ENCODE results near the gene COL9A3. TPM values are rescaled to one million over a fixed set of nuclear protein-coding genes. Genes with fewer than 3 reads are reported as not detected.

Gene COL9A3
- polyA plus RNA-seq, 1 donor from 2014 or later = 3.1 TPM

- TF ChIP-seq POLR2AphosphoS5 (IDR thresholded peaks at IDR 0.05) (no peak), REST (IDR thresholded peaks at IDR 0.05; ENCODE audit: borderline replicate concordance) (no peak), EP300 (conservative IDR thresholded peaks at IDR 0.05; ENCODE audit: poor library complexity, severe bottlenecking) (no peak), SMC3 (conservative IDR thresholded peaks at IDR 0.05; ENCODE audit: poor library complexity) (no peak), TAF1 (IDR thresholded peaks at IDR 0.05; ENCODE audit: low read depth) (no peak), RAD21 (conservative IDR thresholded peaks at IDR 0.05) (no peak), EZH2 (IDR thresholded peaks at IDR 0.05; ENCODE audit: borderline replicate concordance, insufficient read depth, low read length, poor library complexity, severe bottlenecking) (no peak), MXI1 (conservative IDR thresholded peaks at IDR 0.05; ENCODE audit: poor library complexity, severe bottlenecking) (no peak)
- TF ChIP-seq, protein P1, sequence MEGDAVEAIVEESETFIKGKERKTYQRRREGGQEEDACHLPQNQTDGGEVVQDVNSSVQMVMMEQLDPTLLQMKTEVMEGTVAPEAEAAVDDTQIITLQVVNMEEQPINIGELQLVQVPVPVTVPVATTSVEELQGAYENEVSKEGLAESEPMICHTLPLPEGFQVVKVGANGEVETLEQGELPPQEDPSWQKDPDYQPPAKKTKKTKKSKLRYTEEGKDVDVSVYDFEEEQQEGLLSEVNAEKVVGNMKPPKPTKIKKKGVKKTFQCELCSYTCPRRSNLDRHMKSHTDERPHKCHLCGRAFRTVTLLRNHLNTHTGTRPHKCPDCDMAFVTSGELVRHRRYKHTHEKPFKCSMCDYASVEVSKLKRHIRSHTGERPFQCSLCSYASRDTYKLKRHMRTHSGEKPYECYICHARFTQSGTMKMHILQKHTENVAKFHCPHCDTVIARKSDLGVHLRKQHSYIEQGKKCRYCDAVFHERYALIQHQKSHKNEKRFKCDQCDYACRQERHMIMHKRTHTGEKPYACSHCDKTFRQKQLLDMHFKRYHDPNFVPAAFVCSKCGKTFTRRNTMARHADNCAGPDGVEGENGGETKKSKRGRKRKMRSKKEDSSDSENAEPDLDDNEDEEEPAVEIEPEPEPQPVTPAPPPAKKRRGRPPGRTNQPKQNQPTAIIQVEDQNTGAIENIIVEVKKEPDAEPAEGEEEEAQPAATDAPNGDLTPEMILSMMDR (IDR thresholded peaks at IDR 0.05; ENCODE audit: poor library complexity, severe bottlenecking) = no peak
- Histone ChIP-seq H3K4me3 (ENCODE audit: low read length) (no peak overlapping the region), H3K36me3 (ENCODE audit: insufficient read depth, low read length) (no peaks in the 10 kb centered on the region), H3K27me3 (ENCODE audit: insufficient read depth, low read depth, low read length) (peaks cover 10% of the 10 kb centered on the region), H3K9me2 (ENCODE audit: insufficient read depth, low read length) (no peaks in the 10 kb centered on the region), H3K79me2 (replicated peaks; ENCODE audit: insufficient read depth, low read length) (no peaks in the 10 kb centered on the region), H3K9me3 (ENCODE audit: low read length) (no peaks in the 10 kb centered on the region), H4K20me1 (ENCODE audit: insufficient read depth) (no peaks in the 10 kb centered on the region), H3K4me2 (ENCODE audit: low read length) (no peak overlapping the region), H2AFZ (ENCODE audit: low read depth, low read length) (no peak overlapping the region), H3K27ac (ENCODE audit: low read length) (no peak overlapping the region), H3K9ac (ENCODE audit: low read length) (no peak overlapping the region), H3F3A (ENCODE audit: insufficient read depth, low read length, poor library complexity, severe bottlenecking) (no peaks in the 10 kb centered on the region)
Observed at GRCh38 chr20:62856931-62857619, 40.2 kb downstream of the COL9A3 start.

DNA sequence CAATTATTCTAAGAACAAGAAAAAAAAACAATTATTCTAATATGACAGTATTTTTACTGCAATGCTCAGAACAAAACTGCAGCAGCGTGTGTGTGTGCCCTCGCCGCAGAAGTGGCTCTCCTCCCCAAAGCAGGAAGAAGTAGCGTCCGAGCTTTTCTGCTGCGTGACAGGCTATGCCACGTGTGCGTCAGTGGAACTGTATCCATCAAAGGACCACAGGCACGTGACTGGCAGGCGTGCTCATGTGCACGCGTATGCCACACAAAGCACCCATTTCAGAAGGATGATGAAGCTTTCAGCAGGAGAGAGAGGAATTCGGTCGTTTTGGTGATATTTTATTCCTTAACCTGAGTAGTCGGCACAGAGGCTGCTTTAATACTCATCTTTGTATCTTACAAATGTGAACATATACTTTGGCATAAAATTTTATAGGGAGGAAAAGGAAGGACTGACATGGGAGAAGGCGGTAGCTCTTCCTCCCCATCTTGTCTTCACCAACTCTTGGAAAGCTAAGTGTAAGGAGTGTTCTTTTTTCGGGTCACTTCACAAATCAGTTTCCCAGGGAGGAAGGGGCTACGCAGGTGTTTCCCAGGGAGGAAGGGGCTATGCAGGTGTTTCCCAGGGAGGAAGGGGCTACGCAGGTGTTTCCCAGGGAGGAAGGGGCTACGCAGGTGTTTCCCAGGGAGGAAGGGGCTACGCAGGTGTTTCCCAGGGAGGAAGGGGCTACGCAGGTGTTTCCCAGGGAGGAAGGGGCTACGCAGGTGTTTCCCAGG, 41.4 kb downstream of the COL9A3 start:
- Histone ChIP-seq H2AFZ (ENCODE audit: low read depth, low read length) (no peak overlapping the region), H3K4me3 (ENCODE audit: low read length) (no peak overlapping the region), H3K27me3 (ENCODE audit: insufficient read depth, low read depth, low read length) (peaks cover 10% of the 10 kb centered on the region)

More for the DNA sequence above, 41.4 kb downstream of the COL9A3 start:
- TF ChIP-seq RAD21 (conservative IDR thresholded peaks at IDR 0.05) = no peak
- no peak for TF ChIP-seq EZH2 (IDR thresholded peaks at IDR 0.05; ENCODE audit: borderline replicate concordance, insufficient read depth, low read length, poor library complexity, severe bottlenecking)
- TF ChIP-seq, protein P1 (IDR thresholded peaks at IDR 0.05; ENCODE audit: poor library complexity, severe bottlenecking) = no peak
- no peak for TF ChIP-seq TAF1 (IDR thresholded peaks at IDR 0.05; ENCODE audit: low read depth)
- no peak for TF ChIP-seq EP300 (conservative IDR thresholded peaks at IDR 0.05; ENCODE audit: poor library complexity, severe bottlenecking)
- TF ChIP-seq REST (IDR thresholded peaks at IDR 0.05; ENCODE audit: borderline replicate concordance) = no peak
- Histone ChIP-seq H3F3A (ENCODE audit: insufficient read depth, low read length, poor library complexity, severe bottlenecking) (no peaks in the 10 kb centered on the region), H3K9ac (ENCODE audit: low read length) (no peak overlapping the region), H3K36me3 (ENCODE audit: insufficient read depth, low read length) (no peaks in the 10 kb centered on the region), H3K79me2 (replicated peaks; ENCODE audit: insufficient read depth, low read length) (no peaks in the 10 kb centered on the region), H3K27ac (ENCODE audit: low read length) (no peak overlapping the region), H4K20me1 (ENCODE audit: insufficient read depth) (no peaks in the 10 kb centered on the region), H3K4me2 (ENCODE audit: low read length) (no peak overlapping the region), H3K9me2 (ENCODE audit: insufficient read depth, low read length) (no peaks in the 10 kb centered on the region), H3K9me3 (ENCODE audit: low read length) (no peaks in the 10 kb centered on the region)

All from neural cell (in vitro differentiated cells).